Fibroblast of villous mesenchyme (primary cell): Measurements from ENCODE around the gene ZMIZ2. TPM values are rescaled to one million over a fixed set of nuclear protein-coding genes. Genes with fewer than 3 reads are reported as not detected.
"Not testable (repeated sequence)": the region's sequence is repeated elsewhere in the genome, so short reads cannot be mapped to it uniquely, and the experiment has no call there.

Experiments
- DNase-seq: peaks from one replicate; pipeline ENCODE4 v3.0.0-alpha.2; 2010; ENCODE audit warnings: low read depth
- H3K4me3 ChIP-seq: 2 replicates; pipeline ENCODE4 v1.5.1; 2011; ENCODE audit warnings: low read depth, mild to moderate bottlenecking, low read length
- total RNA-seq: library from RNA; depleted of rRNA; stranded (reverse); fragments of >200 nt; gene quantifications from 2 replicates; pipeline ENCODE4 v1.2.3, GENCODE V29; 2012
- TF ChIP-seq, protein P1 (sequence below): IDR thresholded peaks from 2 replicates; pipeline ENCODE4 v1.5.1; 2012; ENCODE audit warnings: low read depth, mild to moderate bottlenecking, low read length; ENCODE audit not compliant: insufficient read depth

ZMIZ2 gene
- 10.8 and 12.2 TPM in 2 replicates for total RNA-seq

DNA sequence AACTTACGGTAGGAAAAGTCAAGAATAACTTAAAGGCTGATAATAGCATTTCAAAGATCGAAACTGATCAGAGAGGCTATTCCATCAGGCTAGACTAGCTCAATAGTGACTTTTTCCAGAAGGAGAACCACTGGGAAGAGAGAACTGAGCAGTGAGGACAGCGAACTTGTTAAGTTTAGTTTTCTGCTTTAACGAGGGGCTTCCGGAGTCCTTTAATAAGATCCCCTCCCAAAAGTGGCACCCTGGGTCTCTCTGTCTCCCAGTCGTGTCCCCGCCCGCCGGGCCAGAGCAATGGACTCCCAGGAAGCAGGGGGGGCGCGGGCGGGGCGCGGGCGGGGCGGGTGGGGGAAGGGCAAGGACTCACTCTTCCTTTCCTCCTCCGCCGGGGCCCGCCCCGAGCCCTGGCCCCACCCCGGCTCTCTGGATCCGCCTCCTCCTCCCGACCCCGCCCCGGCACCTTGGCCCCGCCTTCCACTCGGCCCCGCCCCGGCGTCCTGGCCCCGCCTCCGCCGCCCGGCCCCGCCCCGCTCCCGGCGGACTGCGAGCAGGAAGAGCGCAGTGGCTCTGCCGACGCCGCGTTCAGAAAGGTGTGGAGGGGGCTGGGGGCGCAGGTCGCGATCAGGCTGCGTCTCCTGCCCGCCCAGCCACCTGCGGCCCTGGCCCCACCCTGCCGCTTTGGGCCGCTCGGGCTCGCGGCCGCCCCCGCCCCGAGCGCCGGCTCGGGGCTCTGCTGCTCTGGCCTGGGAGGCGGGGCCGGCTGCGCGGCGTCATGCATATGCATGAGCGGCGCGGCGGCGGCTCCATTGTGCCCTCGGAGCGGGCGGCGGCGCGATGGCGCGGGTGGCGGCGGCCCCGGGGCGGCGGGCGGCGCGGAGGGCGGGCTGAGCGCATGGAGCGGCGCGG is at the start of gene ZMIZ2:
Gene ZMIZ2, plus strand, starts transcription at position 803 of the 903 bp plus-strand sequence. CDS start 7,403 bp downstream, outside the sequence.
- peak; percentile 90 for DNase-seq
- TF ChIP-seq, protein P1, sequence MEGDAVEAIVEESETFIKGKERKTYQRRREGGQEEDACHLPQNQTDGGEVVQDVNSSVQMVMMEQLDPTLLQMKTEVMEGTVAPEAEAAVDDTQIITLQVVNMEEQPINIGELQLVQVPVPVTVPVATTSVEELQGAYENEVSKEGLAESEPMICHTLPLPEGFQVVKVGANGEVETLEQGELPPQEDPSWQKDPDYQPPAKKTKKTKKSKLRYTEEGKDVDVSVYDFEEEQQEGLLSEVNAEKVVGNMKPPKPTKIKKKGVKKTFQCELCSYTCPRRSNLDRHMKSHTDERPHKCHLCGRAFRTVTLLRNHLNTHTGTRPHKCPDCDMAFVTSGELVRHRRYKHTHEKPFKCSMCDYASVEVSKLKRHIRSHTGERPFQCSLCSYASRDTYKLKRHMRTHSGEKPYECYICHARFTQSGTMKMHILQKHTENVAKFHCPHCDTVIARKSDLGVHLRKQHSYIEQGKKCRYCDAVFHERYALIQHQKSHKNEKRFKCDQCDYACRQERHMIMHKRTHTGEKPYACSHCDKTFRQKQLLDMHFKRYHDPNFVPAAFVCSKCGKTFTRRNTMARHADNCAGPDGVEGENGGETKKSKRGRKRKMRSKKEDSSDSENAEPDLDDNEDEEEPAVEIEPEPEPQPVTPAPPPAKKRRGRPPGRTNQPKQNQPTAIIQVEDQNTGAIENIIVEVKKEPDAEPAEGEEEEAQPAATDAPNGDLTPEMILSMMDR = no peak
- peak within 1 kb of the TSS; percentile 82 for H3K4me3 ChIP-seq

DNA sequence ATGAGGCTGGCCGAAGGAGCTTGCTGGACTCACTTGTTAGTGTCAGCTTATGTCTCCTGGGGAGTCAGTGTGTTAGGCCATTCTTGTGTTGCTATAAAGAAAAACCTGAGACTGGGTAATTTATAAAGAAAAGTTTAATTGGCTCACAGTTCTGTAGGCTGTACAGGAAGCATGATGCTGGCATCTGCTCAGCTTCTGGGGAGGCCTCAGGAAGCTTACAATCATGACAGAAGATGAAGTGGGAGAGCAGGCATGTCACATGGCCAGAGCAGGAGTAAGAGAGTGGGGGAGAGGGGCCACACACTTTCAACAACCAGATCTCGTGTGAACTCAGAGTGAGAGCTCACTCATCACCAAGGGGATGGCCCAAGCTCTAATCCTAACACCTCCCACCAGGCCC is 49.0 kb upstream of the ZMIZ2 start:
- H3K4me3 ChIP-seq, DNase-seq: not testable (repeated sequence)

GRCh38 chr7:44700322-44700721 is 48.3 kb upstream of the ZMIZ2 start:
- H3K4me3 ChIP-seq = no peak overlapping the region
- TF ChIP-seq, protein P1 = no peak
- no peak for DNase-seq

- not testable (repeated sequence) for DNase-seq, H3K4me3 ChIP-seq
Observed at GRCh38 chr7:44703391-44703790, 45.3 kb upstream of the ZMIZ2 start.

GRCh38 chr7:44703921-44704320 is 44.7 kb upstream of the ZMIZ2 start:
- TF ChIP-seq, protein P1 = no peak
- no peak for DNase-seq
- no peak overlapping the region for H3K4me3 ChIP-seq

- TF ChIP-seq, protein P1 = no peak
- no peak overlapping the region for H3K4me3 ChIP-seq
- peak; percentile 68 for DNase-seq
Observed at GRCh38 chr7:44705434-44705833, 43.2 kb upstream of the ZMIZ2 start.

GRCh38 chr7:44706788-44707557 is 41.7 kb upstream of the ZMIZ2 start:
- H3K4me3 ChIP-seq = no peak overlapping the region
- DNase-seq = no peak
- TF ChIP-seq, protein P1 = no peak
